ENCODE measurements around the gene WDR37.
"Not testable (repeated sequence)": the region's sequence is repeated elsewhere in the genome, so short reads cannot be mapped to it uniquely, and the experiment has no call there.

Gene WDR37

GRCh38 chr10:1056326-1057105 lies at the start of gene WDR37:
WDR37 (plus strand) TSS chr10:1056385; CDS start chr10:1072156, 15,771 bp downstream.
- DNase-seq (ENCODE audit: low read depth), result peak; percentile 82

GRCh38 chr10:1006573-1006972 lies 49.6 kb upstream of the WDR37 start:
- no peak for DNase-seq (ENCODE audit: low read depth)

GRCh38 chr10:1007583-1007982 lies 48.6 kb upstream of the WDR37 start:
- no peak for DNase-seq (ENCODE audit: low read depth)

GRCh38 chr10:1009071-1009494 lies 47.1 kb upstream of the WDR37 start:
- no peak for DNase-seq (ENCODE audit: low read depth)

- not testable (repeated sequence) for DNase-seq (ENCODE audit: low read depth)
Observed at GRCh38 chr10:1009947-1010346, 46.2 kb upstream of the WDR37 start.

GRCh38 chr10:1010703-1011102 lies 45.5 kb upstream of the WDR37 start:
- DNase-seq (ENCODE audit: low read depth), result no peak

GRCh38 chr10:1011696-1012095 lies 44.5 kb upstream of the WDR37 start:
- no peak for DNase-seq (ENCODE audit: low read depth)

GRCh38 chr10:1015688-1016087 lies 40.5 kb upstream of the WDR37 start:
- DNase-seq (ENCODE audit: low read depth), result no peak

GRCh38 chr10:1019362-1019761 lies 36.8 kb upstream of the WDR37 start:
- no peak for DNase-seq (ENCODE audit: low read depth)

- no peak for DNase-seq (ENCODE audit: low read depth)
Observed at GRCh38 chr10:1020460-1020859, 35.7 kb upstream of the WDR37 start.

GRCh38 chr10:1020958-1021357 lies 35.2 kb upstream of the WDR37 start:
- no peak for DNase-seq (ENCODE audit: low read depth)

GRCh38 chr10:1022413-1022812 lies 33.8 kb upstream of the WDR37 start:
- DNase-seq (ENCODE audit: low read depth), result no peak

GRCh38 chr10:1024103-1024502 lies 32.1 kb upstream of the WDR37 start:
- DNase-seq (ENCODE audit: low read depth), result no peak

- DNase-seq (ENCODE audit: low read depth), result no peak
Observed at GRCh38 chr10:1025683-1026082, 30.5 kb upstream of the WDR37 start, which contains the start of gene IDI2. IDI2 (minus strand) TSS chr10:1025859; CDS start chr10:1024723, 1,136 bp downstream.

- DNase-seq (ENCODE audit: low read depth), result no peak
Observed at GRCh38 chr10:1026578-1026977, 29.6 kb upstream of the WDR37 start.

GRCh38 chr10:1029838-1030237 lies 26.3 kb upstream of the WDR37 start:
- no peak for DNase-seq (ENCODE audit: low read depth)

GRCh38 chr10:1033601-1034000 lies 22.6 kb upstream of the WDR37 start:
- no peak for DNase-seq (ENCODE audit: low read depth)

GRCh38 chr10:1034758-1035157 lies 21.4 kb upstream of the WDR37 start:
- no peak for DNase-seq (ENCODE audit: low read depth)

GRCh38 chr10:1035201-1035600 lies 21.0 kb upstream of the WDR37 start:
- DNase-seq (ENCODE audit: low read depth), result no peak

GRCh38 chr10:1036341-1036791 lies 19.8 kb upstream of the WDR37 start:
- DNase-seq (ENCODE audit: low read depth), result no peak

GRCh38 chr10:1037098-1037497 lies 19.1 kb upstream of the WDR37 start:
- no peak for DNase-seq (ENCODE audit: low read depth)

- not testable (repeated sequence) for DNase-seq (ENCODE audit: low read depth)
Observed at GRCh38 chr10:1038769-1039168, 17.4 kb upstream of the WDR37 start.

GRCh38 chr10:1040133-1040532 lies 16.1 kb upstream of the WDR37 start:
- no peak for DNase-seq (ENCODE audit: low read depth)

GRCh38 chr10:1041514-1041913 lies 14.7 kb upstream of the WDR37 start:
- no peak for DNase-seq (ENCODE audit: low read depth)
